Right cardiac atrium (tissue), 5 donors: Measurements from ENCODE around the gene TAMM41. TPM values are rescaled to one million over a fixed set of nuclear protein-coding genes. Genes with fewer than 3 reads are reported as not detected.

ENCODE experiments used
- ATAC-seq, 2 donors: fragments of 200-7000 bp; cut with Tn5 transposase; one replicate each; pipeline versions ENCODE4 v1.8.0 to v1.9.1; 2020; ENCODE audit warnings: moderate library complexity in 2 of 2, mild to moderate bottlenecking in 1 of 2
- DNase-seq, 3 donors: peaks; one replicate each; pipeline ENCODE4 v3.0.0-alpha.2; 2020
- H3K27ac ChIP-seq: one replicate; pipeline ENCODE4 v1.5.1; 2013; ENCODE audit warnings: mild to moderate bottlenecking, low read length, control low read depth, moderate library complexity
- H3K27me3 ChIP-seq: one replicate; pipeline ENCODE4 v1.6.1; 2013; ENCODE audit not compliant: control insufficient read depth, insufficient read depth
- H3K4me1 ChIP-seq: one replicate; pipeline ENCODE4 v1.6.1; 2013; ENCODE audit warnings: low read length; ENCODE audit not compliant: control insufficient read depth, insufficient read depth
- H3K4me3 ChIP-seq: one replicate; pipeline ENCODE4 v1.5.1; 2013; ENCODE audit warnings: low read length, control low read depth
- H3K9me3 ChIP-seq: one replicate; pipeline ENCODE4 v1.6.1; 2013; ENCODE audit warnings: low read length; ENCODE audit not compliant: control insufficient read depth
- WGBS: extraction: QIAGEN DNeasy Blood & Tissue Kit; methylation state at CpG from one replicate; pipeline ENCODE4 v1.1.7; 2013; 5-methylcytosine and 5-hydroxymethylcytosine counted together
- intact Hi-C, 4 donors: fragments of 100-400 bp; cut with DNase I; formaldehyde crosslinking; loops; one replicate each; pipeline versions ENCODE4 v1.11.0 to v1.14.0; 2022 to 2023
- polyA plus RNA-seq: library from polyadenylated mRNA; stranded (reverse); fragments of 200-250 nt; gene quantifications from one replicate; pipeline ENCODE4 v1.2.3, GENCODE V29; 2013
- total RNA-seq, 4 donors: library from RNA; stranded (reverse); fragmentation: NEBNext Ultra II Directional; extraction: Animal tissue kit (Norgen Biotek cat#: 25700); gene quantifications; one replicate each; pipeline ENCODE4 v1.2.1, GENCODE V29; 2021
- donor health status: healthy with polysubstance abuse.
- donor health status: DM: no; HTN: yes; CAD: no.
- donor health status: DM: no; HTN: no; CAD: no.
- donor health status: DM: no; HTN: yes; CAD: no; lungs with severe emphysema.
- donor health status: DM: yes; HTN: yes; CAD: no.

The TAMM41 gene
- total and polyA plus RNA-seq, 5 donors, result 9.8 to 11.1 (median 10.7) TPM

GRCh38 chr3:11845651-11846050 is 1.0 kb downstream of the TAMM41 start:
- Histone ChIP-seq H3K4me1 (peaks cover 5% of the 10 kb centered on the region), H3K27me3 (no peaks in the 10 kb centered on the region), H3K9me3 (no peaks in the 10 kb centered on the region), H3K27ac (no peak overlapping the region), H3K4me3 (peak overlapping the region; percentile 73)
- 33% methylated on average over 5 of the region's 5 CpGs for WGBS
- ATAC-seq (no peak), DNase-seq (no peak)
- intact Hi-C loops, result no loop called here

- intact Hi-C loops, result no loop called here
- Histone ChIP-seq H3K27ac (no peak overlapping the region), H3K9me3 (no peaks in the 10 kb centered on the region), H3K27me3 (no peaks in the 10 kb centered on the region), H3K4me3 (no peak overlapping the region), H3K4me1 (peaks cover 5% of the 10 kb centered on the region)
- WGBS, result 57% methylated on average over 5 of the region's 5 CpGs
- no peak for ATAC-seq
- DNase-seq, result no peak
These were observed 1.8 kb downstream of the TAMM41 start for GRCh38 chr3:11844891-11845290.

GRCh38 chr3:11835028-11835639 is 11.6 kb downstream of the TAMM41 start:
- no peaks in the 10 kb centered on the region for H3K27me3 ChIP-seq
- H3K4me1 ChIP-seq, result no peaks in the 10 kb centered on the region
- DNase-seq (no peak), ATAC-seq (no peak)
- intact Hi-C loops, result no loop called here
- H3K9me3 ChIP-seq, result no peaks in the 10 kb centered on the region
- H3K4me3 ChIP-seq, result no peak overlapping the region
- H3K27ac ChIP-seq, result no peak overlapping the region

- intact Hi-C loops, result no loop called here
- H3K27ac ChIP-seq, result no peak overlapping the region
- WGBS, result 57% methylated on average over 9 of the region's 9 CpGs
- H3K4me3 ChIP-seq, result no peak overlapping the region
- H3K27me3 ChIP-seq, result no peaks in the 10 kb centered on the region
- no peak for DNase-seq
- peak in 1 of 2 donors; percentile 24 for ATAC-seq
- no peaks in the 10 kb centered on the region for H3K9me3 ChIP-seq
- no peaks in the 10 kb centered on the region for H3K4me1 ChIP-seq
These were observed 13.4 kb downstream of the TAMM41 start for GRCh38 chr3:11832981-11833905.

- no peaks in the 10 kb centered on the region for H3K9me3 ChIP-seq
- ATAC-seq (no peak), DNase-seq (no peak)
- intact Hi-C loops, result no loop called here
- no peaks in the 10 kb centered on the region for H3K27me3 ChIP-seq
- H3K27ac ChIP-seq, result no peak overlapping the region
- 90% methylated on average over 7 of the region's 7 CpGs for WGBS
- H3K4me3 ChIP-seq, result no peak overlapping the region
- H3K4me1 ChIP-seq, result no peaks in the 10 kb centered on the region
These were observed 17.3 kb downstream of the TAMM41 start for GRCh38 chr3:11829416-11829815.

- no peak for DNase-seq
These were observed 19.9 kb downstream of the TAMM41 start for GRCh38 chr3:11826628-11827265.

GRCh38 chr3:11825301-11825700 is 21.4 kb downstream of the TAMM41 start:
- no peaks in the 10 kb centered on the region for H3K9me3 ChIP-seq
- H3K4me1 ChIP-seq, result no peaks in the 10 kb centered on the region
- DNase-seq (no peak), ATAC-seq (no peak)
- no peak overlapping the region for H3K4me3 ChIP-seq
- intact Hi-C loops, result no loop called here
- 80% methylated on average over 5 of the region's 5 CpGs for WGBS
- no peaks in the 10 kb centered on the region for H3K27me3 ChIP-seq
- H3K27ac ChIP-seq, result no peak overlapping the region

More at GRCh38 chr3:11826628-11827265, 19.9 kb downstream of the TAMM41 start:
- ATAC-seq, result no peak
- intact Hi-C loops, result no loop called here
- no peak overlapping the region for H3K27ac ChIP-seq
- H3K4me1 ChIP-seq, result no peaks in the 10 kb centered on the region
- no peak overlapping the region for H3K4me3 ChIP-seq
- H3K27me3 ChIP-seq, result no peaks in the 10 kb centered on the region
- WGBS, result 91% methylated on average over 1 of the region's 1 CpG
- no peaks in the 10 kb centered on the region for H3K9me3 ChIP-seq

- ATAC-seq (no peak), DNase-seq (no peak)
- 74% methylated on average over 3 of the region's 3 CpGs for WGBS
- H3K27me3 ChIP-seq, result no peaks in the 10 kb centered on the region
- H3K4me3 ChIP-seq, result no peak overlapping the region
- no peaks in the 10 kb centered on the region for H3K4me1 ChIP-seq
- H3K27ac ChIP-seq, result no peak overlapping the region
- H3K9me3 ChIP-seq, result no peaks in the 10 kb centered on the region
- intact Hi-C loops, result no loop called here
These were observed 26.1 kb downstream of the TAMM41 start for GRCh38 chr3:11820531-11821041.

- H3K4me3 ChIP-seq, result no peak overlapping the region
- no peaks in the 10 kb centered on the region for H3K4me1 ChIP-seq
- ATAC-seq (no peak), DNase-seq (no peak)
- H3K27ac ChIP-seq, result no peak overlapping the region
- intact Hi-C loops, result no loop called here
- 93% methylated on average over 4 of the region's 4 CpGs for WGBS
- H3K27me3 ChIP-seq, result no peaks in the 10 kb centered on the region
- no peaks in the 10 kb centered on the region for H3K9me3 ChIP-seq
These were observed 27.5 kb downstream of the TAMM41 start for GRCh38 chr3:11819146-11819689.

- H3K27me3 ChIP-seq, result no peaks in the 10 kb centered on the region
- no peak overlapping the region for H3K27ac ChIP-seq
- H3K9me3 ChIP-seq, result no peaks in the 10 kb centered on the region
- intact Hi-C loops, result no loop called here
- no peaks in the 10 kb centered on the region for H3K4me1 ChIP-seq
- ATAC-seq, result peak in 1 of 2 donors; percentile 31
- 53% methylated on average over 5 of the region's 5 CpGs for WGBS
- no peak overlapping the region for H3K4me3 ChIP-seq
- DNase-seq, result no peak
These were observed 28.7 kb downstream of the TAMM41 start for GRCh38 chr3:11818033-11818432.

- Histone ChIP-seq H3K4me1 (no peaks in the 10 kb centered on the region), H3K27me3 (no peaks in the 10 kb centered on the region), H3K27ac (no peak overlapping the region), H3K9me3 (no peaks in the 10 kb centered on the region), H3K4me3 (no peak overlapping the region)
- 84% methylated on average over 4 of the region's 4 CpGs for WGBS
- DNase-seq, result no peak
- intact Hi-C loops, result no loop called here
- no peak for ATAC-seq
These were observed 31.6 kb downstream of the TAMM41 start for GRCh38 chr3:11815111-11815510.
